ENCODE measurements around the gene THY1.
"Not testable (repeated sequence)": the region's sequence is repeated elsewhere in the genome, so short reads cannot be mapped to it uniquely, and the experiment has no call there.

Gene THY1

DNA sequence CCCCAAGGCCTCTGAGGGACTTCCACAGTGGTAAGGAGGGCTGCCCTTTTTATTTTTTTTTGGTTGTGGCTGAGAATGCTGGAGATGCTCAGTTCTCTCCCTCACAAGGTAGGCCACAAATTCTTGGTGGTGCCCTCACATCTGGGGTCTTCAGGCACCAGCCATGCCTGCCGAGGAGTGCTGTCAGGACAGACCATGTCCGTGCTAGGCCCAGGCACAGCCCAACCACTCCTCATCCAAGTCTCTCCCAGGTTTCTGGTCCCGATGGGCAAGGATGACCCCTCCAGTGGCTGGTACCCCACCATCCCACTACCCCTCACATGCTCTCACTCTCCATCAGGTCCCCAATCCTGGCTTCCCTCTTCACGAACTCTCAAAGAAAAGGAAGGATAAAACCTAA, 4.2 kb downstream of the THY1 start:
- DNase-seq (ENCODE audit: low read depth in 2 of 3, low spot score in 2 of 3): no peak

DNA sequence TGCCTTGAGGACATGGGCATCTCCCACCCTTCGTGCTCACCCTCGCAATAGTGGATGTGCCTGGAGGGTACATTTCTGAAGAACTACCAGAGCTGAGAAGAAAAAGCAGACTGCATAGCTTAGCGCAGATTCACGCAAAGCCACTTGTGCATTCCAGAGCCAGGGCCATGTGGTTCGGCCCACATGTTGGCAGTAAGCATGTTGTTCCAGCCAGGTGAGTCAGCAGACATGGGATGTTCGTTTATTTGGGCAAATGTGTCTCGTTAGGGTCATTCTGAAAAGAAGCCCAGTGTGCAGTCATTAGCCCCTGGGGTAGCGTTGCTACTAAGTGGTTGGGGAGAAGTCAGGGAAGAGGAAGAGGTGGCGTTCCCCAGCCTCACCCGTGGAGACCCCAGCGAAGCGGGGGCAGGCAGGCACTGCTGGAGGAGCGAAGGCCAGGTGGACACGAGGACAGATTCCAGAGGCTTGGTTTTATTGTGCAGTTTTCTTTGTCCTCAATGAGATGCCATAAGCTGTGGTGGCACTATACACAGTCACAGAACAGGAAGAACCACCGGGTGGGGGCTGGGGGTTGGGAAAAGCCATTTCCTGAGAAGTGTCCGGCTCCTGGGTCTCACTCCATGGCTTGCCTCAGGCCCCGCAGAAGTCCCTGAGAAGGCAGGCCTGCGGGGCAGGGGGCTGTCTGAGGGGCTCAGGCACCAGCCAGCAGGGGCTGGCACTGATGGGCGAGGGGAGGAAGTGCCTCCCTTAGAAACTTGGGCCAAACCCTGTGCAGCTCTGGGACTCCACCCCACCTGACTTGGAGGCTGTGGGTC, 5.0 kb downstream of the THY1 start:
- no peak for DNase-seq (ENCODE audit: low read depth in 2 of 3, low spot score in 2 of 3)

DNA sequence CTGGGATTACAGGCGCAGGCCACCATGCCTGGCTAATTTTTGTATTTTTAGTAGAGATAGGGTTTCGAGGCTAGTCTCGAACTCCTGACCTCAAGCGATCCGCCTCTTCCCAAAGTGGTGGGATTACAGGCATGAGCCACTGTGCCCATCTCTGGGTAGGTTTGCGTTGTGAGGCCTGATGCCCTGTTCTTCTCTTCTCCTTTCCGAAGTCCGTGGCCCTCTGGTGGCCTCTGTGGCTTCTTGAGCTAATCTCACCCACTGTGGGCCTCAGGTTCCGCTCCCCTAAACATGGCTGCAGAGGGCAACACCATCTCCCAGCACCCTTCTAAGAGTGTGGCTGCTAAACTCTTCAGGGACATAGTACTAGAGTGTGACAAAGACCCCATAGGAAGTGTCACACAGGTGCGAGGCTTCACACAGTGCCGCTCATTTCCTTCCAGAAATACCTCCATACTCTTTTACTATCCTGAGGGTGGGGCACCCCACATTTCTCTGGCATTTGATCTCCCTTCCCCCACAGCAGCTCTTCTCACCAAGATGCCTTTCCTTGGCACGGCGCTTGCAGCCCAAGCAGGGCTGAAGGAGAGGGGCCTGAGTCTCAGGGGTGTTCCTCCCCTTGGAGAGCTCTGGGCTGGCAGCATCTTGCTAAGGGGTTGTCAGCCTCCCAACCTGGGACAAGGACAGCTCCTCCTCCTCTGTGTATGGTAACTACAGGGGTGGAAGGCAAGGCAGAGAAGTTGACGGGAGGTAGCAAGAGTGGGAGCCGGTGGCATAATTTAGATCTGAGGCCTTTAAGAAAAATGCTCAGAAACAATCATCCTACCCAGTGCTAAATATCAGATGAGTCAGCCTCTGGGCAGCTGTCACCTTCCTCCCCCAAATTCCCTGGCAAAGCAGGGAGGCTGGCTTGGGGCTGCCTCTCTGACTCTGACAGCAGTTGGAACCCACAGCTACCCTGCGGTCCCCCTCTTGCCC, 6.1 kb downstream of the THY1 start:
- DNase-seq (ENCODE audit: low read depth in 2 of 3, low spot score in 2 of 3): no peak

DNA sequence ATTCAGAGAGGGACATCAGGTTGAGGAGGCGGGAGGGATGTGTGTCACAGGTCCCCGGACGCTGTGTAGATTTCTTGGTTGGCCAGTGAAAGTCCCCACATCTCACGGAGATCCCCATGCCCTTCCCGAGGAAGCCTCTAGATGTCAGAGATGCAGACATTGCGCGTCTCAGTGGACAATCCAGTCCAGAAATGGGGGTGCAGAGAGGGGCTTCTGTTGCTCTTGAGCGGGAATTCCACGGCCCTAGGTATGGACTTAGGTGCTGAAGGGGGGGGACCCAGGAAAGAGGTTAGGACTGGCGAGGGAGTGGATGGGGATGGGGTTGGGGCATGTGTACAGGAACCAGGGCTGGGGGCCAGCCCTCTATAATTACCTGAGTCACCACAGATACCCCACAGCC, 7.0 kb downstream of the THY1 start:
- DNase-seq (ENCODE audit: low read depth in 2 of 3, low spot score in 2 of 3): no peak

DNA sequence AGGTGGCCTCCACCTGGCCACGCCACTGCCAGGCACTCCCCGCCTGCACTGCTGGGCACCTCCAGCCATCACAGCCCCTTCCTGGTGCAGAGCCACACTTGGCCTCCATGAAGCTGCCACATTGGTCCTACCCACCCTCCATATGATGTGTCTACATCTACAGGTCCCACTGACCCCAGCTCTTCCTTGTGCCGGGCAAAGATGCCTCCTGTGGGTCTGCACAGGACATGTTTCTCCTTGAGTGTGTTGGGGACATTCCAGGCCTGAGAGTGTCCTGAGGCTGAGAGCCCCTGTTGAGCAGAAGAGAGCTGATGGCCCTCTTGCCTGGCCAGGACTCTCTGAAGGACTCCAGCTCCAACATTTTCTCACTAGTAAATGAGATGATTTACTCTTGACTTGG, 7.5 kb downstream of the THY1 start:
- DNase-seq (ENCODE audit: low read depth in 2 of 3, low spot score in 2 of 3): no peak

DNA sequence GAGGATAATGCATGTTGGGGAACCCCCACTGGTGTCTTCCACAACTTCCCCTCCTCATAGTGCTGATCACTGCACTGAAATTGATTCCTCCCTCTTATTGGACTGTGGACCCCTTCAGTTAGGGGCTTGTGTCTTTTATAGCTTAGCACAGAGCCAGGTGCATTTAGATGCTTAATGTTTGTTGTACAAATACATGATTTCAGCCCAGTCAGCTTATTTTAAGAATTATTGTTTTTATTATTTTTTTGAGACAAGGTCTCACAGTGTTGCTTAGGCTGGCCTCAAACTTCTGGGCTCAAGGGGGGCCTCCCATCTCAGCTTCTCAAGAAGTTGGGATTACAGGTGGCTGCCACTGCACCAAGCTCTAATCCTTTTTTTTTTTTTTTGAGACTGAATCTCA, 8.2 kb downstream of the THY1 start:
- DNase-seq (ENCODE audit: low read depth in 2 of 3, low spot score in 2 of 3): no peak

DNA sequence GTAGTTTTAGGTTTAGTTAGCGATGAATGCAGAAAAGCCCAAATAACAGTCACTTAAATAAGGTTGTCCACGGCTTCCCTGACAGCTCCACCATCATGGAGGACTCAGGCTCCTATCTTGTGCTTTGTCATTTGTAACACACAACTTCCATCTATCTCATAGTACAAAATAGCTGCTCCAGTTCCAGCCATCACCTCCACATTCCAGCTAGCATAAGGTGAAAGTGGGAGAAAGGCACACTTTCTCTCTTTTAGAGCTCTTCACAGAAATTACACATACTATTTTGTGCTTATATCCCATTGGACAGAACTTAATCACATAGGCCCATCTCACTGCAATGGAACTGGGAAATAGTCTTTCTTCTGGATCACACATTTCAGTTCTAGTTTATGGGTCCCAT, 8.7 kb downstream of the THY1 start:
- no peak for DNase-seq (ENCODE audit: low read depth in 2 of 3, low spot score in 2 of 3)

DNA sequence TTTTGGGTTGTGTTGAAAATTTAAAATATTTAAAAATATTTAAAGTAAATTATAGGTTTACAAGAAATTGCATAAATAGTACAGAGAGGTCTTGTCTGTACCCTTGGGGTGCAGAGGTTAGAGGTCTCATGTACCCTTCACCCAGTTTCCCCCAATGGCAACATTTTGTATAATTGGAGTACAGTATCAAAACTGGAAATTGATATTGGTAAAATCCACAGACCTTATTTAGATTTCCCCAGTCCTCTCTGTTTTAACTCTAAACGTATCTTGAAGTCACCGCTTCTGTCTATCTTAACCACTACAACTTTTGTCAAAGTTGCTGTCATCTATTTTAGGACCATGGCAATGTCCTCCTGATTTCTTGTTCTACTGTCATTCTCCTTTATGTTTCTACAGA, 10.9 kb downstream of the THY1 start:
- DNase-seq (ENCODE audit: low read depth in 2 of 3, low spot score in 2 of 3): no peak

DNA sequence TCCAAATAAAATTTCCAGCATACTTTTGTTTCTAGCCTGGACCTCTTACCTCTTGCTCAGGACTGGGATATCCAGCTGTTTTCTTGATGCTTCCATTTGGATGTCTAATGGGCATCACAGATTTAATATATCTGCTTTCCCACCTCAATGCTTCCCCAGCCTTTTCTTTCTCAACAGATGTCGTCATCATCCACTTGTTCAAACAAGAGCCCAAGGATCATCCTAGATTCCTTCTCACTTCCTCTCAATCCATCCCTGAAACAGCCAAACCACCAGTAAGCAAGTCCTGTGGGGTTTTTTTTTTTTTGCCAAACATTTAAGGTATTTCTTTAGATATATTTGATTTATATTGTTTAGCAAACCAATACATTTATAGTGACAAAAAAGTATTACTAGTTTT, 12.5 kb downstream of the THY1 start:
- DNase-seq (ENCODE audit: low read depth in 2 of 3, low spot score in 2 of 3): no peak

DNA sequence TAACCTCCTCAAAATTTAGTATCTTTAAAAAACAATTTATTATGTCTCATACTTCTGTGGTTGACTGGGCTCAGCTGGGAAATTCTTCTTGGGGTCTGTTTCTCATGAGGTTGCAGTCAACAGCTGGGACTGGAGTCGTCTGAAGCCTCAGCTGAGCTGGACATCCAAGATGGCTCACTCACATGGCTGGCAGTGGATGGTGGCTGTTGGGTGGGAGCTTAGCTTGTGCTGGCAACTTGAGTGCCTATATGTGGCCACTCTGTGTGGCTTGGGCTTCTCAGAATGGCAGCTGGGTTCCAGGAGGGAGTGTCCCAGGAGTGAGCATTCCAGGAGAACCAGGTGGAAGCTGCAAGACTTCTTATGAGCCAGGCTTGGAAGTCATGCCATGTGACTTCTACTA, 13.2 kb downstream of the THY1 start:
- no peak for DNase-seq (ENCODE audit: low read depth in 2 of 3, low spot score in 2 of 3)

DNA sequence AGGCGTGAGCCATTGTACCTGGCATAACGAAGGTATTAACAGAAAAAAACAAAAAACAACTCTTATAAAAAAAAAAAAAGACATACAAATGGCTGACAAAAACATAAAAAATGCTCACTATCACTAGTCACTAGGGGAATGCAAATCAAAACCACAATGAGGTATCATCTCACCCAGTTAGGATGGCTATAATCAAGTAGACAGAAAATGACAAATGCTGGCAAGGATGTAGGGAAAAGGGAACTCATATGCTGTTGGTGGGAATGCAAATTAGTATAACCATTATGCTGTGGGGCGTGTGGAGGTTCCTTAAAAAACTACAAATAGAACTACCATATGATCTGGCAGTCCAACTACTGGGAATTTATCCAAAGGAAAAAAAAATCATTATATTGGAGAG, 17.0 kb downstream of the THY1 start:
- DNase-seq (ENCODE audit: low read depth in 2 of 3, low spot score in 2 of 3): no peak

DNA sequence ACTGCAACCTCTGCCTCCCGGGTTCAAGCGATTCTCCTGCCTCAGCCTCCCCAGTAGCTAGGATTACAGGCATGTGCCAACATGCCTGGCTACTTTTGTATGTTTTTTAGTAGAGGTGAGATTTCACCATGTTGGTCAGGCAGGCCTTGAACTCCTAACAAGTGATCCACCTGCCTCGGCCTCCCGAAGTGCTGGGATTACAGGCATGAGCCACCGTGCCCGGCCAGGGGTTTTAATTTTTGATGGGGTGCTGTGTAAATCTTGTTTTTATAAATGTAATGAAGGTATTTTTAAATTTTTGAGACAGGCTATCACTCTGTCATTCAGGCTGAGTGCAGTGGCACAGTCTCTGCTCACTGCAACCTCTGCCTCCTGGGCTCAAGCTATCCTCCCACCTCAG, 17.5 kb downstream of the THY1 start:
- not testable (repeated sequence) for DNase-seq (ENCODE audit: low read depth in 2 of 3, low spot score in 2 of 3)

DNA sequence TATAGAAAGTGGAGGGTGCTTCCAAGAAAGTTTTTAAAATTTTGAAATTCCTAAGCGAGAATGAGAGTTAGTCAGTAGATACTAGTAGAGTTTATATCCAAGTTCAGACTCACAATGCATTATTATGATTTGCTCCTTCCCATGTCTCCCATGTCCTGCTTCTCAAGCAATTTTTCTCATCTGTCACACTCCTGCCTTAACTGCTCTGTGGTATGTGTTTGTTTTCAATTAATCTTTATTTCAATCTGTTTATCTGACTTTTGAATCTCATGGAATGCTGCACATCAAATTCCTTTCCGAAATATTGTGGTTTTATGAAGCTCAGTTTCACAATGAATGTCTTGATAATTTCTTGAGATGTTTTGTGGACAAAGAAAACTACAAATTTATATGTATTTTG, 18.1 kb downstream of the THY1 start:
- DNase-seq (ENCODE audit: low read depth in 2 of 3, low spot score in 2 of 3): no peak

DNA sequence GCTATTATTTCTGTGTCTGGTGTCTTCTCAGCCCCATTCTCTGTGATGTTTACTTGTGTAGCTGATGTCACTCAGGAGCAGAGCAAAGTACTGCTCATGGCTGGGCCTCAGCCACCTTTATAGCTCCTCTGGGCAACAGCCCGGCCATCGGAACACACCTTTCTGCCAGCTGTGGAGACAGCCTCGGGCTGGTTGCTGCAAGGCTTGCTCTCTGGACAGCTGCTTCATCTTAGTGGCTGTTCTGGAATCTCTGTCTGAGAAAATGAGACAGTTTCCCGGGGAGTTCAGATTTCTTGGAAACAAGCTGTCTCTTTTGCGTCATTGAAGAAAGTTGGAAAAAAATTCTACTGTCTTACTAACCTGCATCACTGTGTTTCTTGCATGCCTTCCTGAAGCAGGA, 20.0 kb downstream of the THY1 start:
- DNase-seq (ENCODE audit: low read depth in 2 of 3, low spot score in 2 of 3): no peak

DNA sequence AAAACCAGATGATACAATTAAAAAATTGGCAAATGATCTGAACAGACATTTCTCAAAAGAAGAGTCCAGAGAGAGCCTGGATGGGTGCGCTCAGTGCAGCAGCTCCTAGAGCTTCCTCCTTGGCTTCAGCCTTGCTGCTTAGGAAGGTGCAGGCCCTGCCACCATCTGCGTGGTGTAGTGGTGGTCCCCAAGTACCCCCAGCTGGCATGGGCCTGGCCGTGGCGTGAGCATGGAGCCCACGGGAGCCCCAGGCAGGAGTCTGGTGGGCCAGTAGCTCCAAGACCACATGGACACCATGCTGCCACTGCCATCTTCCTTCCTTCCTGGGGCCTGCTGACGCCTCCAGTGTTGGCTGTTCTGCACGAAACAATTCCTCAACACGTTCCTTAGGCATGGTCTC, 20.5 kb downstream of the THY1 start:
- DNase-seq (ENCODE audit: low read depth in 2 of 3, low spot score in 2 of 3): no peak

DNA sequence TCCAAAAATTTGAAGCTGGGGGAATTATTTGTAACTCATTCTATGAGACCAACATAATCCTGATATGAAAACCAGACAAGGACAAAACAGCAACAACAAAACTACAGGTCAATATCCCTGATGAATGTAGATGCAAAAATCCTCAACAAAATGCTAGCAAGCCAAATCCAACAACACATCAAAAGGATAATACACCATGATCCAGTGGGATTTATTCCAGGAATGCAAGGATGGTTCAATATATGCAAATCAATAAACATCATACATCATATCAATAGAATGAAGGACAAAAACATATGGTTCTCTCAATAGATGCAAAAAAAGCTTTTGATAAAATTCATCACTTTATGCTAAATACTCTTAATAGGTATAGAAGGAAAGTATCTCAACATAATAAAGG, 22.1 kb downstream of the THY1 start:
- DNase-seq (ENCODE audit: low read depth in 2 of 3, low spot score in 2 of 3): no peak

DNA sequence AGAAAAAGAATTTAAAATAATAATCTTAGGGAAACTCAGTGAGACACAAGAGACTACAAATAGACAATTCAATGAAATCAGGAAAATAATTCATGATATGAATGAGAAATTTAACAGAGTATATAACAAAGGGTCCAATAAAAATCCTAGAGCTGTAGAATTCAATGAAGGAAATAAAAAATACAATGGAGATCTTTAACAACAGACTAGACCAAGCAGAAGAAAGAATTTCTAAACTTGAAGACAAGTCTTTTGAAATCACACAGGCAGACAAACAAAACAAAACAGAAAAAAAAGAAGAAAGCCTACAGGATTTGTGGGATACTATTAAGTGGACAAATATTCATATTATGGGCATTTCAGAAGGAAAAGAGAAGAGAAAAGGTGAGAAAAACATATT, 25.2 kb downstream of the THY1 start:
- DNase-seq (ENCODE audit: low read depth in 2 of 3, low spot score in 2 of 3): no peak

DNA sequence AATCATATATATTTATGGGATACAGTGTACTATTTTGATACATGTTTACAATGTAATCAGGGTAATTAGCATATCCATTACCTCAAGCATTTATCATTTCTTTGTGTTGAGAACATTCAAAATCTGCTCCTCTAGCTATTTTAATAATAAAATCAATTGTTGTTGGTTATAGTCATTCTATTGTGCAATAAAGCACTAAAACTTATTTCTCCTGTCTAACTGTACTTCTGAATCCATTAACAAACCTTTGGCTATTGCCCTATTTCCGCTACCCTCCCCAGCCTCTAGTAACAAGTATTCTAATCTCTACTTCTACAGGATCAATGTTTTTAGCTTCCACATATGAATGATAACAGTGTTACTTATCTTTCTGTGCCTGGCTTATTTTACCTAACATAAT, 26.1 kb downstream of the THY1 start:
- no peak for DNase-seq (ENCODE audit: low read depth in 2 of 3, low spot score in 2 of 3)

DNA sequence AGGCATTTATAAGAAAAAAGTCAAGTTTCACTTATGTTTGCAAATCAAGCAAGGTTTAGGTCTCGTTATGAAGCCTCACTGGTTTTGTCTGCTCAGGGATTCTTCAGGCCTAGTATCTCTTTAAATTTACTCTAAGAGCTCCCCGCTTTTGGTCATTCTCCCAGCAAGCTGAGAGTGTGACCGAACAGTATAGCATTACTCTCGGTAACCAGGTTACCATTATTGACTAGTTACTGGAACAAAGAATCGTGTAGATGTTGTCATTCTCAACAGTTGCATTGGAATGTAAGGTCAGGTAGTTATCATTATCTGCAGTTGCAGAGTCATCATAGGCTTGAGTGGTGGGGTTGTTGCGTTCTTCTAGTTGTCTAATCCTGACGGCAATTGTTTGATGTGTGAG, 31.7 kb downstream of the THY1 start:
- DNase-seq (ENCODE audit: low read depth in 2 of 3, low spot score in 2 of 3): no peak

DNA sequence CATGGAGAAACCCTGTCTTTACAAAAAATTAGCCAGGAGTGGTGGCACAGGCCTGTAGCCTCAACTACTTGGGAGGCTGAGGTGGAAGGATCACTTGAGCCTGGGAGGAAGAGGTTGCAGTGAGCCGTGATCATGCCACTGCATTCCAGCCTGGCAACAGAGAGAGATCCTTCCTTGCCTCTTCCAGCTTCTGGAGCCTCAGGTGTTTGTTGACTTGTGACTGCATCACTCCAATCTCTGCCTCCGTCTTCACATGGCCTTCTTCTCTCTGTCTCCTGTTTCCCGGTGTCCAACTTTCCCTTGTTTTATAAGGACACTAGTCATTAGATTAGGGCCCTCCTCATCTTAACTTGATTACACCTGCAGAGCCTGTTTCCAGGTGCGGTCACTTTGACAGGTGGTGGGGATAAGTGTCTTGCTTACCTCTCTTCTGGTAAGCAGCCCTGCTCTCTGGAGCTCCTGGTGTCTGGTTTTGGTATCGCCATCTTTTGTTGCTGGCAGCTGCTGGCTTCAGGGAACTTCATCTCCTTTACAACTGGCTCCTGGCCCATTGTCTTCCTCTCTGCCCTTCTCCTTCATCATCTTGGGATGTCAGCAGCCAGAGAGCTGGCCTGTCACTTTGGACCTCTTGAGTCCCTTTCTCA, 33.2 kb downstream of the THY1 start:
- no peak for DNase-seq (ENCODE audit: low read depth in 2 of 3, low spot score in 2 of 3)

DNA sequence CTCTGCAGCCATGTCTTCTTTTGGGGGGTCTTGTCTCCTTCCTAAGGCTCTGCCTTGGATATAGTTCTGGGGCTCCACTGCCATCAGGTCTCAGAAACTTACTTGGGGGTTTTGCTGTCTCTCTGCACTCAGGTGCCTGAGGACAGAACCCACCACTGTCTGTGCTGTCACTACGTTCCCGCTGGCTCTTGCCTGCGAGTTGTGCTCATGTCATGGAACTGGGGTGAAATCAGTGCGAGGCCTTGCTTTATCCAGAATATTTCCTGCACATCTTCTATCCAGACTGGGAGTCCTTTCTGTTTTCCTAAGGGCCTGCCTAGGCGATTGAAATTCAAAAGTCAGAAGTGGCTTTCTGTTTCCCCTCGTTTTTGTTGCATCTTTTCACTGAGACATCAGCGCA, 34.9 kb downstream of the THY1 start:
- no peak for DNase-seq (ENCODE audit: low read depth in 2 of 3, low spot score in 2 of 3)

DNA sequence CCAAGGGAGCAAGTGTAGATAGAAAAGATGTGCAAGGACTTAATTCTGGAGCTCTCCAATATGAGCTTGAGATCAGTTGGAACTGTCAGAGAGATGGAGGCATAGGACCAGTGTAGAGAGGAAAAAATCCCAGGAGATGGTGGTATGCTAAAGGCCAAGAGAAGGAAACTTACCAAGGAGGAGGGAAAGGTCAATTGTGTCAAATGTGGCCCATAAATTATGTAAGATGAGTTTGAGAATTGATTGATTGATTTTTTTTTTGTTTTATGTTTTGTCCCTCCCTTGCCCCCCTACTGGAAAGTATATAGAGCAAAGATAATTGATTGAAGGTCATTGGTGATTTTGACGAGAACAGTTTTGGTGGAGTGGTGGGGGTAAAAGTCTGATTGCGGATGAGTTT, 38.6 kb downstream of the THY1 start:
- no peak for DNase-seq (ENCODE audit: low read depth in 2 of 3, low spot score in 2 of 3)
